ENCODE data around the gene AKAP13. TPM values are rescaled to one million over a fixed set of nuclear protein-coding genes. Genes with fewer than 3 reads are reported as not detected.

Gene AKAP13
- polyA plus RNA-seq, 12 donors, result 57.9 to 109 (median 77.9) TPM; not detected in 1

- DNase-seq, result no peak
Observed at GRCh38 chr15:85589851-85590250, 209.4 kb downstream of the AKAP13 start.

- DNase-seq, result no peak
Observed at GRCh38 chr15:85591622-85592021, 211.2 kb downstream of the AKAP13 start.

- DNase-seq, result no peak
Observed at GRCh38 chr15:85592148-85592547, 211.7 kb downstream of the AKAP13 start.

GRCh38 chr15:85593809-85594445 lies 213.5 kb downstream of the AKAP13 start:
- no peak for DNase-seq

- no peak for DNase-seq
Observed at GRCh38 chr15:85595804-85596536, 215.6 kb downstream of the AKAP13 start.

GRCh38 chr15:85597155-85597815 lies 216.9 kb downstream of the AKAP13 start:
- no peak for DNase-seq

- DNase-seq, result no peak
Observed at GRCh38 chr15:85598219-85598618, 217.8 kb downstream of the AKAP13 start.

GRCh38 chr15:85598718-85599398 lies 218.5 kb downstream of the AKAP13 start:
- DNase-seq, result no peak

- no peak for DNase-seq
Observed at GRCh38 chr15:85600001-85600400, 219.6 kb downstream of the AKAP13 start.

GRCh38 chr15:85603160-85603559 lies 222.8 kb downstream of the AKAP13 start:
- DNase-seq, result no peak

GRCh38 chr15:85603703-85604102 lies 223.3 kb downstream of the AKAP13 start:
- no peak for DNase-seq

- no peak for DNase-seq
Observed at GRCh38 chr15:85604194-85604593, 223.8 kb downstream of the AKAP13 start.

GRCh38 chr15:85606738-85607137 lies 226.3 kb downstream of the AKAP13 start:
- DNase-seq, result no peak

GRCh38 chr15:85607141-85607806 lies 226.9 kb downstream of the AKAP13 start:
- no peak for DNase-seq

GRCh38 chr15:85607842-85608241 lies 227.4 kb downstream of the AKAP13 start:
- DNase-seq, result peak; percentile 89

GRCh38 chr15:85609492-85609891 lies 229.1 kb downstream of the AKAP13 start:
- DNase-seq, result no peak

GRCh38 chr15:85611361-85611760 lies 231.0 kb downstream of the AKAP13 start:
- DNase-seq, result no peak

GRCh38 chr15:85614059-85614458 lies 233.7 kb downstream of the AKAP13 start:
- DNase-seq, result no peak

- DNase-seq, result peak; percentile 63
Observed at GRCh38 chr15:85615930-85616329, 235.5 kb downstream of the AKAP13 start.

GRCh38 chr15:85616549-85617110 lies 236.2 kb downstream of the AKAP13 start:
- peak; percentile 86 for DNase-seq

- no peak for DNase-seq
Observed at GRCh38 chr15:85618228-85618505, 237.8 kb downstream of the AKAP13 start.
